Natural killer cell (primary cell): ENCODE data around the gene RANBP17. TPM values are rescaled to one million over a fixed set of nuclear protein-coding genes. Genes with fewer than 3 reads are reported as not detected.

Source experiments
- ATAC-seq, 3 donors: fragments of 150-1000 bp in 2 of 3; fragments of 200-7000 bp in 1 of 3; cut with Tn5 transposase; 1 replicate in 1 of 3; 2 replicates in 2 of 3; pipeline ENCODE4 v1.10.0; 2021; ENCODE audit warnings: mild to moderate bottlenecking in 2 of 3, moderate library complexity in 2 of 3
- DNase-seq, 2 donors: peaks; one replicate each; pipeline versions ENCODE4 v3.0.0 to v3.0.0-alpha.2; 2013 to 2021; ENCODE audit warnings: mixed read lengths in 1 of 2
- H3K27ac ChIP-seq: one replicate; pipeline ENCODE4 v1.5.1; 2013; ENCODE audit warnings: mild to moderate bottlenecking, low read length
- H3K27me3 ChIP-seq: one replicate; pipeline ENCODE4 v1.6.1; 2013; ENCODE audit warnings: low read length; ENCODE audit not compliant: control insufficient read depth, insufficient read depth
- H3K36me3 ChIP-seq: one replicate; pipeline ENCODE4 v1.6.1; 2013; ENCODE audit warnings: low read length; ENCODE audit not compliant: control insufficient read depth, insufficient read depth
- H3K4me1 ChIP-seq: one replicate; pipeline ENCODE4 v1.6.1; 2013; ENCODE audit warnings: low read length; ENCODE audit not compliant: control insufficient read depth, insufficient read depth
- H3K4me3 ChIP-seq: one replicate; pipeline ENCODE4 v1.5.1; 2013; ENCODE audit warnings: low read length
- H3K9me3 ChIP-seq: one replicate; pipeline ENCODE4 v1.6.1; 2013; ENCODE audit warnings: low read length; ENCODE audit not compliant: control insufficient read depth, insufficient read depth
- H3K27ac Mint-ChIP-seq, 2 donors: one replicate each; pipeline ENCODE4 v1.8.0; 2022; ENCODE audit warnings: mild to moderate bottlenecking in 2 of 2, mixed read lengths in 2 of 2, moderate library complexity in 1 of 2
- H3K27me3 Mint-ChIP-seq, 2 donors: one replicate each; pipeline ENCODE4 v1.8.0; 2022; ENCODE audit warnings: low read depth in 2 of 2, mixed read lengths in 2 of 2
- H3K36me3 Mint-ChIP-seq: one replicate; pipeline ENCODE4 v1.8.0; 2022; ENCODE audit warnings: mixed read lengths
- H3K4me1 Mint-ChIP-seq, 2 donors: one replicate each; pipeline ENCODE4 v1.8.0; 2022; ENCODE audit warnings: mixed read lengths in 2 of 2
- H3K4me3 Mint-ChIP-seq: one replicate; pipeline ENCODE4 v1.8.0; 2022; ENCODE audit warnings: mild to moderate bottlenecking, moderate library complexity, mixed read lengths
- H3K9me3 Mint-ChIP-seq, 2 donors: one replicate each; pipeline ENCODE4 v1.8.0; 2022; ENCODE audit warnings: mixed read lengths in 2 of 2
- CTCF ChIP-seq: fragments of 200-600 bp; IDR thresholded peaks from one replicate; pipeline ENCODE4 v1.8.0; 2022; ENCODE audit warnings: antibody characterized with exemption
- WGBS: methylation state at CpG from one replicate; pipeline ENCODE4 v1.1.7; 2013; ENCODE audit warnings: missing lambda C conversion rate; ENCODE audit not compliant: insufficient coverage; 5-methylcytosine and 5-hydroxymethylcytosine counted together
- intact Hi-C: fragments of 100-400 bp; cut with micrococcal nuclease; formaldehyde crosslinking; loops from one replicate; pipeline ENCODE4 v1.14.2; 2022
- total RNA-seq, 4 donors: library from RNA; stranded (reverse); fragments of 120-200 nt in 1 of 4; gene quantifications; one replicate each; pipeline versions ENCODE4 v1.2.3 to v1.2.4, GENCODE V29; 2013 to 2022

Gene RANBP17
- total RNA-seq, 3 donors from 2014 or later (not counting 1 experiment from before 2014, with no cell fraction given), result 11.2 to 15.0 (median 12.6) TPM

- Mint-ChIP-seq H3K4me3 (no peak overlapping the region), H3K27me3 (no peaks in the 10 kb centered on the region), H3K36me3 (peaks cover 28% of the 10 kb centered on the region), H3K27ac (no peak overlapping the region), H3K4me1 (no peaks in the 10 kb centered on the region), H3K9me3 (peaks cover 2 to 8% of the 10 kb centered on the region in 2 donors)
- Histone ChIP-seq H3K4me1 (no peaks in the 10 kb centered on the region), H3K9me3 (no peaks in the 10 kb centered on the region), H3K4me3 (no peak overlapping the region), H3K36me3 (no peaks in the 10 kb centered on the region), H3K27ac (no peak overlapping the region), H3K27me3 (no peaks in the 10 kb centered on the region)
- WGBS, result 92% methylated on average over 9 of the region's 9 CpGs
- ATAC-seq (no peak), DNase-seq (no peak)
- no peak for TF ChIP-seq CTCF
- intact Hi-C loops, result no loop called here
Observed at GRCh38 chr5:170896779-170897178, 35.0 kb downstream of the RANBP17 start.

- no peak overlapping the region for H3K27ac ChIP-seq
- no peaks in the 10 kb centered on the region for H3K36me3 ChIP-seq
- intact Hi-C loops, result no loop called here
- H3K27me3 Mint-ChIP-seq, result no peaks in the 10 kb centered on the region
- no peak for TF ChIP-seq CTCF
- no peaks in the 10 kb centered on the region for H3K9me3 ChIP-seq
- 93% methylated on average over 8 of the region's 8 CpGs for WGBS
- no peak overlapping the region for H3K4me3 ChIP-seq
- ATAC-seq, result no peak
- peaks cover 2 to 11% of the 10 kb centered on the region in 2 donors for H3K9me3 Mint-ChIP-seq
- no peaks in the 10 kb centered on the region for H3K4me1 Mint-ChIP-seq
- H3K27ac Mint-ChIP-seq, result no peak overlapping the region
- H3K4me1 ChIP-seq, result no peaks in the 10 kb centered on the region
- H3K4me3 Mint-ChIP-seq, result no peak overlapping the region
- no peaks in the 10 kb centered on the region for H3K27me3 ChIP-seq
- peaks cover 33% of the 10 kb centered on the region for H3K36me3 Mint-ChIP-seq
- DNase-seq, result no peak
Observed at GRCh38 chr5:170903075-170903474, 41.3 kb downstream of the RANBP17 start.

- Mint-ChIP-seq H3K4me1 (no peaks in the 10 kb centered on the region), H3K36me3 (no peaks in the 10 kb centered on the region), H3K4me3 (no peak overlapping the region), H3K27me3 (no peaks in the 10 kb centered on the region), H3K27ac (no peak overlapping the region), H3K9me3 (no peaks in the 10 kb centered on the region)
- intact Hi-C loops, result no loop called here
- H3K9me3 ChIP-seq, result no peaks in the 10 kb centered on the region
- H3K4me3 ChIP-seq, result no peak overlapping the region
- no peaks in the 10 kb centered on the region for H3K4me1 ChIP-seq
- ATAC-seq (no peak), DNase-seq (no peak)
- H3K27ac ChIP-seq, result no peak overlapping the region
- WGBS, result no CpG with 5 or more reads among the region's 1 CpG
- H3K36me3 ChIP-seq, result no peaks in the 10 kb centered on the region
- no peak for TF ChIP-seq CTCF
- H3K27me3 ChIP-seq, result no peaks in the 10 kb centered on the region
Observed at GRCh38 chr5:170907758-170908157, 45.9 kb downstream of the RANBP17 start.

- intact Hi-C loops, result no loop called here
- no peaks in the 10 kb centered on the region for H3K4me1 Mint-ChIP-seq
- Histone ChIP-seq H3K9me3 (no peaks in the 10 kb centered on the region), H3K27ac (no peak overlapping the region), H3K4me3 (no peak overlapping the region), H3K27me3 (no peaks in the 10 kb centered on the region), H3K4me1 (no peaks in the 10 kb centered on the region), H3K36me3 (no peaks in the 10 kb centered on the region)
- no peak overlapping the region for H3K4me3 Mint-ChIP-seq
- ATAC-seq (no peak), DNase-seq (no peak)
- no peak overlapping the region for H3K27ac Mint-ChIP-seq
- no peaks in the 10 kb centered on the region for H3K36me3 Mint-ChIP-seq
- H3K9me3 Mint-ChIP-seq, result no peaks in the 10 kb centered on the region
- H3K27me3 Mint-ChIP-seq, result no peaks in the 10 kb centered on the region
- no peak for TF ChIP-seq CTCF
- 99% methylated on average over 3 of the region's 3 CpGs for WGBS
Observed at GRCh38 chr5:170913573-170913972, 51.8 kb downstream of the RANBP17 start.
